ENCODE results near the gene SFT2D1.

Gene SFT2D1

DNA sequence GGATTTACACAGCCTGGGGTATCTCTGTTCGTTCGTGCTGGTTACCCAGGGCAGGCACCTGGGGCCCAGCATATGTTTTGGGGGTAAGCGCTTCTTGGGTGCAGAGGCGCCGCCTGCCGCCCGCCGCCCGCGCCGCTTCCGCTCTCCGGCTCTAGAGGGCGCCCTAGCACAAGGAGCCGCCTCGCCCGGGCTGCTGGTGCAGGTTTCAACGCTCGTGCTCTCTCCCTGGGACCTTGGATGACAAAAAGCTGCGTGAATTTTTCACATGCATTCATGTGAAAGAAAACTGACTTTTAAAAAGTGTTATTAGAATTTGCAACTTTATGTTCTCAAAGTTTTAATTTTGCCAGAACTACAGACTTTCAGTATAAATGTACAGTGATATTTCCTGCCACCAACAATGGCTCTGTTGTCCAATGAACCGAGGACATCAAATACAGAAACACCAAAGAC is 66.6 kb downstream of the SFT2D1 start:
- TF ChIP-seq FOXP2 (optimal IDR thresholded peaks at IDR 0.05; ENCODE audit: control extremely low read depth, extremely low read length, insufficient read depth) (no peak), POLR2AphosphoS5 (IDR thresholded peaks at IDR 0.05; ENCODE audit: borderline replicate concordance, low read depth, low read length) (no peak), EZH2 (IDR thresholded peaks at IDR 0.05) (no peak)
- no peak for DNase-seq (ENCODE audit: low read depth, low spot score)
- H3K9me3 ChIP-seq (ENCODE audit: low read depth, low read length) = no peaks in the 10 kb centered on the region
- H3K4me3 ChIP-seq = no peak overlapping the region
- H3K36me3 ChIP-seq (ENCODE audit: insufficient read depth, low read length) = no peaks in the 10 kb centered on the region
- no peak overlapping the region for H3K27ac ChIP-seq
- H3K9ac ChIP-seq (ENCODE audit: insufficient read length) = no peak overlapping the region

DNA sequence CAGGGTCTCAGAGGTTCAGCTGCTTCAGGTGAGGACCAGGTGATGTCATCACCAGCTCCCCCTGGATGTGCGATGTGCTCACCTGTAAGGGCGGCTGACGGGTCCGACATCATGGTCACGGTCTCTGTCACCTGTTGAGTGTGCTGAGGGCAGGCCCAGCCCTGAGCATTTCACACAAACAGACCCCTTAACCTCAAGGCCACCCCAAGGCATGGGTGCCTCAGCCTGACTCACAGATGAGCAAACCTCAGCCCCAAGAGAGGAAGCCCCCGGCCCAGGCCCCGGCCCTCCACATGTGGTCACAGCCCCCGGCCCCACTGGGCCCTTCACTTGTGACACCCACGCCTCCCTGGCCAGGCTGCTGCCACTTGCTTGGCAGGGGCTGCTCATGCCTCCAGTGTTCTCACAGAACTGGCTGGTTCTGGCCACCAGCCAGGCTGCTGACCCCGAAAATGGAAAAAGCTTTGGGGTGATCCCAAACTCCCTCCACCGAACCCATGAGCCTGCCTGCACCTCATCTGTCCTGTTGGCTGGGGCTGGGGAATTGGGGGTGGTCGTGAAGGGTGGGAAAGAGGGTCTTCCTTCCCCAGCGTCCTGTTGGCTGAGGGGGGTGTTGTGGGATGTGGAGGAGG is 67.5 kb downstream of the SFT2D1 start:
- TF ChIP-seq EZH2 (IDR thresholded peaks at IDR 0.05) (no peak), POLR2AphosphoS5 (IDR thresholded peaks at IDR 0.05; ENCODE audit: borderline replicate concordance, low read depth, low read length) (no peak), FOXP2 (optimal IDR thresholded peaks at IDR 0.05; ENCODE audit: control extremely low read depth, extremely low read length, insufficient read depth) (no peak)

DNA sequence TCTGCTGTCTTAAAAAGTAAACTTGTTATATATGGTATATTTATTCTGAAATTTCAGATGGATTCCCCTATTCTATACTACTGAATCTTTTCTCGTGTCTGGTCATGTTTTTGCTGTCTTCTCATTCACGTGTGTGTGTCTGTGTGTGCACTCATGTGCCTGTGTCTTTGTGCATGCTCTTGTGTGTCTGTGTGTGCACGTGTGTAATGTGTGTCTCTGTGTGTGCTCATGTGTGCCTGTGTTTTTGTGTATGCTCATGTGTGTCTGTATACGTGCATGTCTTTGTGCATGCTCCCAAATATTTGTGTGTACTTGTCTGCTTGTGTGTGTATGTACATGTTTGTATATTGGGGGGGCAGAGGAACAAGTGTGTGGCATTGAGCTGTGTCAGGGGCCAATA is 68.2 kb downstream of the SFT2D1 start:
- no peak overlapping the region for H3K27ac ChIP-seq
- H3K36me3 ChIP-seq (ENCODE audit: insufficient read depth, low read length) = no peaks in the 10 kb centered on the region
- DNase-seq (ENCODE audit: low read depth, low spot score) = no peak
- no peak for TF ChIP-seq FOXP2 (optimal IDR thresholded peaks at IDR 0.05; ENCODE audit: control extremely low read depth, extremely low read length, insufficient read depth)
- no peak for TF ChIP-seq POLR2AphosphoS5 (IDR thresholded peaks at IDR 0.05; ENCODE audit: borderline replicate concordance, low read depth, low read length)
- TF ChIP-seq EZH2 (IDR thresholded peaks at IDR 0.05) = no peak
- H3K9ac ChIP-seq (ENCODE audit: insufficient read length) = no peak overlapping the region
- no peak overlapping the region for H3K4me3 ChIP-seq
- no peaks in the 10 kb centered on the region for H3K9me3 ChIP-seq (ENCODE audit: low read depth, low read length)

More for the DNA sequence above, 67.5 kb downstream of the SFT2D1 start:
- no peak for DNase-seq (ENCODE audit: low read depth, low spot score)
- Histone ChIP-seq H3K9ac (ENCODE audit: insufficient read length) (no peak overlapping the region), H3K36me3 (ENCODE audit: insufficient read depth, low read length) (no peaks in the 10 kb centered on the region), H3K9me3 (ENCODE audit: low read depth, low read length) (no peaks in the 10 kb centered on the region), H3K4me3 (no peak overlapping the region), H3K27ac (no peak overlapping the region)

DNA sequence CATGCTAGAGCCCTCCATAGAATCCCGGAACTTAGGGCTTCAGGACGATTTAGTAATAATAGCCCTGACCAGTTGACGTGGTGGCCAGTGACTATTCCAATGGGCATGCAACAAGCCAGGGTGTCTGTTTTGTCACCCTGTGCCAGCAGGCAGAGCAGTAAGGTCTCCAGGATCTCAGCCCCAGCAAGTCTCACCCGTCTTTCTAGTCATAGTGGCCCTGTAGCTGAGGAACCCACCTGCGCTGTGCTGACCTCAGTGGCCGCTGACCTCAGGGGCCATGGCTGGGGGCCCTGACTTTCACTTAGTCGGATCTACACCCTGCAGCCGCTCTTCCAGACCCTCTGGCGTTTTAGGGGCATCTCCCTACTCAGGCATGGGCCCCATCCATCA is 71.0 kb downstream of the SFT2D1 start:
- H3K9me3 ChIP-seq (ENCODE audit: low read depth, low read length) = no peaks in the 10 kb centered on the region
- no peak for DNase-seq (ENCODE audit: low read depth, low spot score)
- TF ChIP-seq FOXP2 (optimal IDR thresholded peaks at IDR 0.05; ENCODE audit: control extremely low read depth, extremely low read length, insufficient read depth) (no peak), EZH2 (IDR thresholded peaks at IDR 0.05) (no peak), POLR2AphosphoS5 (IDR thresholded peaks at IDR 0.05; ENCODE audit: borderline replicate concordance, low read depth, low read length) (no peak)

DNA sequence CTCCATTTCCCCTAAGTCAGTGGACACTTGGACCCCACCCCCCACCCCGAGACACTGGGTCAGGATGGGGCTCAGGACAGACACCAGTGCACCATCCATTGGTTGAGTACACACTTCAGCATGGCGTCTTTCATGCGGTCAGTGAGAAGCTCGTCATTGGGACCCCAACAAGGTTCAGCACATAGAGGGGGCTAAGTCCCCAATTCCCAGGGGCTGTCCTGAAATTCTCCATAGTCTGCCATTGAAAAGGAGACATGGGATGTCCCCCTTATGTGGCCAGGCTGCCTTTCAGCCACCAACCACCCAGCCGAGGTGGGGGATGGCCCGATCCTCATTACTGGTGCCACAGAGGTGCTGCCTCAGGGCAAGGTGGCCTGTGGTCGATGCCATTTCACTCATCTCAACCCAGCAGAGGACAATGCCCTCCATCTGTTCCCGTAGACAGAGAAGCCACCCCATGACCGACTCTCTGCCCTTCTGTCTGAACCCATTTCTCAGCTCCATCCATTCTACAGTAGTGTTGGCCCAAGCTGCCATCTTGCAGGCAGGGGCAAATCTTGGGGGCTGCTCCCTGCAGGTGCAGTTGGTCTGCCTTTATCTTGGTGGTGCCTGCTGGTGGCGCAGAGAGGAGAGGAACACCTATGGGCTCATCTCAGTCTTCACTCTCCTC is 71.5 kb downstream of the SFT2D1 start:
- no peaks in the 10 kb centered on the region for H3K9me3 ChIP-seq (ENCODE audit: low read depth, low read length)
- H3K4me3 ChIP-seq = no peak overlapping the region
- H3K36me3 ChIP-seq (ENCODE audit: insufficient read depth, low read length) = no peaks in the 10 kb centered on the region
- no peak overlapping the region for H3K27ac ChIP-seq
- DNase-seq (ENCODE audit: low read depth, low spot score) = no peak
- no peak for TF ChIP-seq FOXP2 (optimal IDR thresholded peaks at IDR 0.05; ENCODE audit: control extremely low read depth, extremely low read length, insufficient read depth)
- no peak for TF ChIP-seq EZH2 (IDR thresholded peaks at IDR 0.05)
- no peak for TF ChIP-seq POLR2AphosphoS5 (IDR thresholded peaks at IDR 0.05; ENCODE audit: borderline replicate concordance, low read depth, low read length)
- H3K9ac ChIP-seq (ENCODE audit: insufficient read length) = no peak overlapping the region

More for the DNA sequence above, 71.0 kb downstream of the SFT2D1 start:
- no peaks in the 10 kb centered on the region for H3K36me3 ChIP-seq (ENCODE audit: insufficient read depth, low read length)
- H3K4me3 ChIP-seq = no peak overlapping the region
- H3K9ac ChIP-seq (ENCODE audit: insufficient read length) = no peak overlapping the region
- no peak overlapping the region for H3K27ac ChIP-seq
